Upper lobe of right lung (tissue), 1 donor: ENCODE data around the gene SCNN1A. TPM values are rescaled to one million over a fixed set of nuclear protein-coding genes. Genes with fewer than 3 reads are reported as not detected.

Experiments
- ATAC-seq: fragments of 200-7000 bp; cut with Tn5 transposase; one replicate; pipeline ENCODE4 v1.9.1; 2020; ENCODE audit warnings: mild to moderate bottlenecking, moderate library complexity
- DNase-seq: peaks from one replicate; pipeline ENCODE4 v3.0.0-alpha.2; 2020
- H3K27ac ChIP-seq: fragments of 200-600 bp; one replicate; pipeline ENCODE4 v1.8.0; 2022
- H3K27me3 ChIP-seq: fragments of 200-600 bp; one replicate; pipeline ENCODE4 v1.8.0; 2022; ENCODE audit warnings: mild to moderate bottlenecking
- H3K36me3 ChIP-seq: fragments of 200-600 bp; one replicate; pipeline ENCODE4 v1.8.0; 2022
- H3K4me1 ChIP-seq: fragments of 200-600 bp; one replicate; pipeline ENCODE4 v1.8.0; 2022
- H3K4me3 ChIP-seq: fragments of 200-600 bp; one replicate; pipeline ENCODE4 v1.8.0; 2022; ENCODE audit warnings: mild to moderate bottlenecking
- H3K9me3 ChIP-seq: fragments of 200-600 bp; one replicate; pipeline ENCODE4 v1.8.0; 2022
- intact Hi-C: fragments of 100-400 bp; cut with DNase I; formaldehyde crosslinking; loops from one replicate; pipeline ENCODE4 v1.11.0; 2022
- long read RNA-seq: library from polyadenylated mRNA; unstranded; transcript quantifications from one replicate; pipeline ENCODE4 v2.0.0, GENCODE V29; 2021
- total RNA-seq: library from RNA; stranded (reverse); fragmentation: NEBNext Ultra II Directional; extraction: Animal tissue kit (Norgen Biotek cat#: 25700); gene quantifications from one replicate; pipeline ENCODE4 v1.2.1, GENCODE V29; 2021
- TF ChIP-seq, protein P1 (sequence below): fragments of 200-600 bp; IDR thresholded peaks from one replicate; pipeline ENCODE4 v1.8.0; 2022; ENCODE audit warnings: antibody characterized with exemption
- donor health status: DM: no; HTN: yes; CAD: no; lungs with severe emphysema.

The SCNN1A gene
- 199 TPM for total RNA-seq
- long read RNA-seq, transcript SCNN1A-201 (13 exons, 3,135 nt) = minor isoform, 14 of 144 reads
- long read RNA-seq, transcript SCNN1A-203 (12 exons, 3,481 nt) = major isoform, 39 of 144 reads
- long read RNA-seq, partial matches to known transcripts = 55 of 144 reads
- long read RNA-seq, other reads (novel, unspliced or antisense) = 32 of 144 reads

- no peaks in the 10 kb centered on the region for H3K36me3 ChIP-seq
- no peaks in the 10 kb centered on the region for H3K9me3 ChIP-seq
- H3K27ac ChIP-seq = peak within 1 kb of the TSS; percentile 91
- ATAC-seq (peak; percentile 57), DNase-seq (peak; percentile 92)
- H3K27me3 ChIP-seq = no peaks in the 10 kb centered on the region
- peak within 1 kb of the TSS; percentile 52 for H3K4me3 ChIP-seq
- peaks cover 61% of the 10 kb centered on the region for H3K4me1 ChIP-seq
- intact Hi-C loops = loop anchor here (5.0 kb wide), 1 partner anchor 33 kb away; the partner anchor contains the start of gene TNFRSF1A
- TF ChIP-seq, protein P1, sequence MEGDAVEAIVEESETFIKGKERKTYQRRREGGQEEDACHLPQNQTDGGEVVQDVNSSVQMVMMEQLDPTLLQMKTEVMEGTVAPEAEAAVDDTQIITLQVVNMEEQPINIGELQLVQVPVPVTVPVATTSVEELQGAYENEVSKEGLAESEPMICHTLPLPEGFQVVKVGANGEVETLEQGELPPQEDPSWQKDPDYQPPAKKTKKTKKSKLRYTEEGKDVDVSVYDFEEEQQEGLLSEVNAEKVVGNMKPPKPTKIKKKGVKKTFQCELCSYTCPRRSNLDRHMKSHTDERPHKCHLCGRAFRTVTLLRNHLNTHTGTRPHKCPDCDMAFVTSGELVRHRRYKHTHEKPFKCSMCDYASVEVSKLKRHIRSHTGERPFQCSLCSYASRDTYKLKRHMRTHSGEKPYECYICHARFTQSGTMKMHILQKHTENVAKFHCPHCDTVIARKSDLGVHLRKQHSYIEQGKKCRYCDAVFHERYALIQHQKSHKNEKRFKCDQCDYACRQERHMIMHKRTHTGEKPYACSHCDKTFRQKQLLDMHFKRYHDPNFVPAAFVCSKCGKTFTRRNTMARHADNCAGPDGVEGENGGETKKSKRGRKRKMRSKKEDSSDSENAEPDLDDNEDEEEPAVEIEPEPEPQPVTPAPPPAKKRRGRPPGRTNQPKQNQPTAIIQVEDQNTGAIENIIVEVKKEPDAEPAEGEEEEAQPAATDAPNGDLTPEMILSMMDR = no peak
Measured at GRCh38 chr12:6375269-6376078, at the start of gene SCNN1A. Gene SCNN1A, minus strand, starts transcription at chr12:6375563. Its CDS starts 780 bp downstream, at chr12:6374783.

DNA sequence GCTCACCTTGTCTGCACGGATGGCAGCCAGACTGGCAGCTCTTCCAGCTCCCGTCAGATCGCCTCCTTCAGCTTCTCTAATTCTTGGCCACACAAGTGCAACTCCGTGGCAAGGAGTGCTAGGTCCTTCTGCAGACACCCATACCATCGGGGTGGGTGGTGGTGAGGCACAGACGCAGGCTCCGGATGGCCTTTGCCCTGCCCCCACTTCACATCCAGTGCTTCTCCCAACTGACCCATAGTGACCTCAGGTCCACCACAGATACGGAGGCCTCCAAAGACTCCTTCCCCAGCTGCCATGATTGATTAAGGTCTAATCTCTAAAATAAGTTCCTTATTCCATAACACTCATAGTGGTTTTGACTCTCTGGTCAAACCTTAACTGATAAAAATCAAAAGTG lies 49.5 kb upstream of the SCNN1A start:
- ATAC-seq = no peak
- Histone ChIP-seq H3K36me3 (no peaks in the 10 kb centered on the region), H3K9me3 (no peaks in the 10 kb centered on the region), H3K4me3 (no peak overlapping the region), H3K27me3 (no peaks in the 10 kb centered on the region), H3K4me1 (peaks cover 9% of the 10 kb centered on the region), H3K27ac (no peak overlapping the region)
- no peak for DNase-seq
- intact Hi-C loops = no loop called here
- TF ChIP-seq, protein P1 = no peak

- no peak overlapping the region for H3K4me3 ChIP-seq
- no peaks in the 10 kb centered on the region for H3K27me3 ChIP-seq
- no peaks in the 10 kb centered on the region for H3K36me3 ChIP-seq
- TF ChIP-seq, protein P1 = no peak
- intact Hi-C loops = no loop called here
- DNase-seq (no peak), ATAC-seq (no peak)
- no peak overlapping the region for H3K27ac ChIP-seq
- no peaks in the 10 kb centered on the region for H3K9me3 ChIP-seq
- peaks cover 8% of the 10 kb centered on the region for H3K4me1 ChIP-seq
Measured at GRCh38 chr12:6424008-6424347, 48.6 kb upstream of the SCNN1A start.

DNA sequence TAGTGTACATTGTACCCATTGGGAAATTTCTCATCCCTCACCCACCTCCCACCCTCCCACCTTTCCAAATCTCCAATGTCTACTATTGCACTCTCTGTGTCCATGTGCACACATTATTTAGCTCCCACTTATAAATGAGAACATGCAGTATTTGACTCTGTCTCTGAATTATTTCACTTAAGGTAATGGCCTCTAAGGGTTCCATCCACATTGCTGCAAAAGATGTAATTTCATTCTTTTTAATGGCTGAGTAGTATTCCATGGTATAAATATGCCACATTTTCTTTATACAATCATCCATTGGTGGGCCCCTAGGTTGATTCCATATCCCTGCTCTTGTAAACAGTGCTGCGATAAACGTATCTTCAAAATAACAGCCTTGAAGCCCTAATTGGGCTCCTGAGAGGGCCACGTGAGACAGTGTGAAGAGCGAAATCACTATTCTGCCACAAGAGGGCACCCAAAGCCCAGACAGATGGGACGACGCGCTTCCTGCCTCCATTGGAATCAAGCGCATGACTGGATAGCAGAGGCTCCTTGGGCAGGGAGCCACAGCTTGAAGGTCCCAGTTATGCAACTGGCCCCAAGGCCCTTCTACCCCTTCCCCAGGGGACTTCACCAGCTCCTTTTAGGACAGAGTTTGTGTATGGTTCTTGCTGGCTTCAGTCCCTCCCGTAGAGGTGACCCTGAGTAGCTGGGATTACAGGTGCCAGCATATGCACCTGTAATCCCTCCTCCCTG lies 48.1 kb upstream of the SCNN1A start:
- no peak overlapping the region for H3K4me3 ChIP-seq
- ATAC-seq (peak; percentile 99), DNase-seq (peak; percentile 87)
- intact Hi-C loops = no loop called here
- peaks cover 8% of the 10 kb centered on the region for H3K4me1 ChIP-seq
- no peaks in the 10 kb centered on the region for H3K9me3 ChIP-seq
- no peaks in the 10 kb centered on the region for H3K36me3 ChIP-seq
- TF ChIP-seq, protein P1 = peak; percentile 89
- no peak overlapping the region for H3K27ac ChIP-seq
- H3K27me3 ChIP-seq = no peaks in the 10 kb centered on the region

DNA sequence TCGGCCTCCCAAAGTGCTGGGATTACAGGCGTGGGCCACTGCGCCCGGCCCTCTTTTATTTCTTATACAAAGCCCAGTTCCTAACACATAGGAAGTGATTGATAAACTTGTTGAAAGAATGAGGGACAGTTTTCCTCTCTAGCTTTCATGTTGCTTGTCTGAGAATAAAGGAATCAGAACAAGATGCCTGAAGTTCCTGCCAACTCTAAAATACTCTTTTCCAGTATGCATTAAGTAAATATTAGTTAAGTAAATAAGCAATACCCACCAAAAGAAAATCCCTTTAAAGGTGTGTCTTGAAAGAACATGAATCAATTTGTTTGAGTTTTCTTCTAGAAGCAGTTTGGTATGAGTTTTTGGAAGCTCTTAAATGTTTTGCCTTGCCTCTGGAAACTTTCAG lies 45.0 kb upstream of the SCNN1A start:
- Histone ChIP-seq H3K4me1 (peaks cover 8% of the 10 kb centered on the region), H3K9me3 (no peaks in the 10 kb centered on the region), H3K36me3 (no peaks in the 10 kb centered on the region), H3K27ac (no peak overlapping the region), H3K4me3 (no peak overlapping the region), H3K27me3 (no peaks in the 10 kb centered on the region)
- intact Hi-C loops = no loop called here
- TF ChIP-seq, protein P1 = no peak
- ATAC-seq = no peak
- no peak for DNase-seq
